ENCODE measurements around the gene CDH18.

GRCh38 chr5:20034717-20035116 is 46.7 kb upstream of the CDH18 start:
- no peak for TF ChIP-seq CTCF (conservative IDR thresholded peaks at IDR 0.05; ENCODE audit: low read length)
- TF ChIP-seq EZH2phosphoT487 (IDR thresholded peaks at IDR 0.05; ENCODE audit: borderline replicate concordance, low read depth, low read length), result no peak
